ENCODE measurements around the gene GALNT6.

- TF ChIP-seq CTCF (IDR thresholded peaks at IDR 0.05): no peak
- no peak for TF ChIP-seq POLR2A (IDR thresholded peaks at IDR 0.05)
These were observed 69.3 kb downstream of the GALNT6 start for GRCh38 chr12:51321882-51322281.
